T-helper 1 cell (primary cell): ENCODE measurements around the gene CTNND1.

Experiments
- DNase-seq, 5 donors: peaks; one replicate each; pipeline ENCODE4 v3.0.0-alpha.2; 2012 to 2020

CTNND1 gene

DNA sequence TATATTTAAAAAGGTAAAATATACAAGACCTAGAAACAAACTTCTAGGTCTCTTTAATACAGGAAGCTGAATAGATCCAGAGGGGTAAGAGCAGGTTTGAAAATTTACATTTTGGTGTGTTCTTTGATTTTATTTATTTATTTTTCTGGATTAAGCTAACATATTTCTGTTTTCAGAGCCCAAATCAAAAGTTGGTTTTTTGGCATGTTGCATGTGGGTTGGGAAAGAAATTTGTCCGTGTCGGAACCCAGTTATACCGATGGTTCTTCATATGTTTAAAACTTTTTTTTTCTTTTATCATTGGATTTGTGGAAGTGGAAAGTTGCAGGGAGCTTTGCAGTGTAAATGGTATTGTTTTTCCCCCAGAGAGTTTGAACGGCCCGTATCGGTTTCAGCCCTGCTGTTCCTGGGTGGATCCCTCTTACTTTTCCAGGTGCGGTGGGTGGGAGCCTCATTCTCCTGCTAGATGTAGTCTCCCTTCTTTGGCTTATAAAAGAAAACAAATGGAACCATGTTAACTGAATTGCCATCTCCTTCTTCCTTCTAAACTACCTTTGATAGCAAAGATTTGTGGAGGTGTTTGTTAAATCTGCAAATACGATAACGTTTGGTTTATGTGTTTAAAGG, 746 bp downstream of the CTNND1 start:
- no peak for DNase-seq

GRCh38 chr11:57763568-57763967, 2.0 kb downstream of the CTNND1 start:
- DNase-seq: no peak

DNA sequence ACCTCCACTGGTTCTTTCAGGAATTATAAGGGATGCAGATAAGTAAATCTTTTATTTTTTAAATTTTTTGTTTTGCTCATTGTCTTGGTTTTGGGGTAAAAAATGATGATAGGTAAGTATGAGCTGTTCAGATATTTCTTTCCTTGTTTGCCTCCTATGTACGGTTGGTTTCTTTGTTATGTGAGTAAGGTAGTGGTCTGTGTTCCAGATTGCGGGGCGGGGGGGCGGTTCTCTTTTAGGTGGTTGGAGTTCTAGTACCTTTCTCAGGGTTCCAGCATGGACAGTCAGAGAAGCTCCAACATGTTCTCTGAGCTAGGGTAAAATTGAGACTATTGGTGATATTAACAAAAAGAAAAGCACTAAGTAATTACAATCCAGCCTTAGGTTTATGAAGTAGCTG, 2.4 kb downstream of the CTNND1 start:
- no peak for DNase-seq

GRCh38 chr11:57764566-57764965, 3.0 kb downstream of the CTNND1 start:
- no peak for DNase-seq

DNA sequence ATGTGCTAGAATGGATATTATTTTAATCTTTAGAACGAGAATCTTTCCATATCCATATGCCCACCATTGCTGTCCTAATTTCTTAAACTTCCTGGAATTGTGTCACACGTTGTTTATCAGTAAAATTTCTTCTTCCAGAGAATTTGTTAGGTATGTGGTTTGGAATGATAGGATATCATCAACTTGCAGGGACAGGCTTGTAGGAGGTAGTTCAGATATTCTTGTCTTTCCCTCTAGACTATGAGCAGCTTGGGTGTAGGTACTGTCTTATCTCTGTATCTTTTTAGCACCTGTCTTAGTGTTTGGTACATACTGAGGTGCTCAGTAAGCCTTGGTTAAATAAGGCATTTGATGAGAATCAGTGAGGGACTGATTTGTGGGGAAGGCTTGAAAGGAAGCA, 3.4 kb downstream of the CTNND1 start:
- no peak for DNase-seq

GRCh38 chr11:57770793-57771192, 9.2 kb downstream of the CTNND1 start:
- no peak for DNase-seq

- DNase-seq: no peak
These were observed 9.8 kb downstream of the CTNND1 start for GRCh38 chr11:57771365-57771764.

- DNase-seq: no peak
These were observed 11.0 kb downstream of the CTNND1 start for GRCh38 chr11:57772562-57772961.

GRCh38 chr11:57773026-57773598, 11.5 kb downstream of the CTNND1 start:
- DNase-seq: no peak

DNA sequence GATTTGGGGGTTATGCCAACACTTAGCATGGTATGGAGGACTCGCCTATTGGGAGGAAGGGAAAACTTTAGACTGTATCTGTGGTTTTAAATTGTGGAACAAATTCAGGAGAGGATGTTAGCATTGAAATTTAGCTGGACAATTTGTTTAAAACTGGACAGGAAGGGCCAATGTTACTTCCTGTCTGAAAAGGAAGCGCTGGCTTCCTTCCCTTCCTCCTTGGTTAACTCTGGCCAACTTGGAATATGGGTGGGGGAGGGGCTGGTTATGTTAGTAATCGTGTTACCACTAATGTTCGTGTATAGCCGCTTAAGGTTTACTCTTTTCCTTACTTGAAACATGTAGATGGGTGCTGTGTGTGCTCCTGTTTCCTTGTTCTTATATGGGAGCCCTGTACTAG, 13.9 kb downstream of the CTNND1 start:
- no peak for DNase-seq

- no peak for DNase-seq
These were observed 14.5 kb downstream of the CTNND1 start for GRCh38 chr11:57776031-57776521.

DNA sequence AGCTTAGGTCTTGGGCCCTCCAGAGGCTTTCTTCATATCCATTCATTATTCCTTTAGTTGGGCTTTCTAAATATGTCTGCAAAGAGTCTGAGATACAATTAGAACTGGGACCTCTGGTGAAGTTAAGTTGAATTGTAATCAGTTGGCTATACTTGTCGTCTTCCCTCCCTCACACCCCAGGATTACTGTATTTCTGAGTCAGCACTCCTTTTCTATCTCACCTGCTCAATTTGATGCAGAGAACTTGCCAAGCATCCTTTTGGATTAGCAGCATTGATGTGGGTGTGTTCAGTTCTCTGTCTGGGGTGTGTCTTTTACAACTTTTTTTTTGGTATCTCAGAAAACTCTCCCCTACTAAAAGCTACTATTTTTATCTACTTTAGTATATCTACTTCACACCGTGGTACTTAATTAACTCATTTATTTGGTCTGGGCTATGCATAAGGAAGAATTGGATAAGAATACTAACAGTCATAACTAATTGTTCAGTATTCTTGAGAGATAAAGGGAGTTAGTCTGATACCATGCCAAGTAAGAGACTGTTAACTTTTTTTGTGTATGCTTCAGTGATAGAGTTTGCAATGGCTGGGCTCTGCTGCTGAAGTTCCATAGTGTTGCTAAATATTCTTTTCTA, 15.1 kb downstream of the CTNND1 start:
- no peak for DNase-seq

DNA sequence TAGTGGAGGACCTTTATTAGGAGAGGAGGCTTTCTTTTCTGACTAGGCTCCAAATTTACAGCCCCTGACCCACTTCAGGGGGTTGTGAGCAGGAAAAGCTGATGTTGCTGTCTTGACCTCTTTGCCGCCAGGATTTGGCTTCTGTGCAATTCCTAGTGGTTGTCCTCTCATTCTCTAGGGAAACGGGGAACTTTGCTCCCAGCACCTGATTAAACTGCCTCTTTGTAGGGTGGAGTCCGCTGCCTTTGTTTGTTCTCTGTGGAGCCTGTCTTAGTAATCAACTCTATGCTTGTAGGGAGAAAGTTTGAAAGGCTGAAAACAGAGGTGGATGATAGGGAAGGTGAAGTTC, 16.3 kb downstream of the CTNND1 start:
- DNase-seq: no peak

DNA sequence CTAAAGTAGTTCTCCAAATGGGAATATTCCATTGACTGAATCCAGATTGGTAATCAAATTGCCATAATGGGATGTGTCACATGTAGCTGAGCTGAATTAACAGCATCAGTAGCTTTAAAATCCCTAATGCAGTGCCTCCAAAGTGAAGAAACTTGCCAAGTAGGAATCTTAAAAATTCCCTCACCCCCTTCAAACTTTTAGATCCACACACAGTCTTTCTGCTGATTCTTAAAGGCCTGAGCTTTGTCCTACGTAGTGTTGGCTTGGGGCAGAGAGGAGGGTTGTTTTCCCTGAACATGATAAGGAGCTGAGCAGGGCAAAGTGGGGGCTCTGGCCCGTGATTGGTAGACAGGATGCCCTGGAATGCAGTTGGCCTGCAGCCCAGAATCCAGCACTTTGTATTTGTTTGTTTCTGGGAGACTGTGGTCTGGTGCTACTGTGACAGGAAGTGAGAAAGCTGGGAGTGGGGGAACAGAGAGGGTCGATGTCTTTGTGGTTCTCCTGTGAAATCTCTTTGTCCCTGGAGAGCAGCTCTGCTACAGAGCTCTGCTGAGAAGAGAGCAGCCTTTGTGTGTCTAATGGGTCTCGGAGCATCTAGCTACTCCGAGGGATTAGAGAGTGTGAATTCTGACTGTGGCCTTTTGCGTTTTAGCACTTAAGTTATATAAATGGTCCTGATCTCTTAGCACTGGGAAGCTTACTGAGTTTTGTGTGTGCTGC, 16.9 kb downstream of the CTNND1 start:
- no peak for DNase-seq

DNA sequence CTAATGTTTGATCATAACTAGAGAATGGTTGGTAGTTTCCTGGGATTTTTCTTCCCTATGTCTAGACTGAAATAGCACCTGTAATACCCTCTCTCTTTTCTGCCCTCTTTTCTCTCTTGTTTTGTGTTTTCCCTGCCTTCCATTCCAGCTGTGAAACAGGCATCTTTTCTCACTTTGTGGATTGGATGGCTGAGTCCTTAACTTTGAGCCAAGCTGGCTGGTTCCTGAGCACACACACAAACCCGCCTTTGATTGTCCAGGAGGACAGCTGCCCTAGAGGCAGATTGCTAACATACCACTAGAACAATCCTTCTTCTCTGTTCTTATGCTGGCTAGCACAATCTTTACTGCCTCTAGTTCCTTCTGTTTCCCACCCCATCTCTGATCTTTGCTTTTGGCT, 17.7 kb downstream of the CTNND1 start:
- DNase-seq: no peak

DNA sequence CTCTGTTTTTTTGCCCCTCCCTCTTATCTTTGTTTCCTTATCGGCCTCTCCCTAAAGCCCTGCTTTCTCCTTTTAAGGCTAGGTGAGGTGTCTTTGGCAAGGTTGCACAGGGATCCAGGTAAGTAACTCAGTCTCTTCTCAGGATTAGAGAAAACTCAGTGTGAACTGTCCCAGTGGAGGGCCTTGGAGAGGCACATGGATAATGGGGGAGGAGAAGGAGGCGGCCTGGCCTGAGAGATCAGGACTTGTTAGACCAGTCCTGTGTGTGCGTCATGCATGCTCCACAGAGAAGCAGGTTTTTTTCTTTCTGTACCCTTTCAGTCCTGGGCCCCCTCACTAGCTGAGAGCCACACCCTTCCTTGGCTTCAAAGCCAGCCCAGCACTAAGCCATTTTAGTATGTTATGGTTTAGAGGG, 19.9 kb downstream of the CTNND1 start:
- DNase-seq: no peak

DNA sequence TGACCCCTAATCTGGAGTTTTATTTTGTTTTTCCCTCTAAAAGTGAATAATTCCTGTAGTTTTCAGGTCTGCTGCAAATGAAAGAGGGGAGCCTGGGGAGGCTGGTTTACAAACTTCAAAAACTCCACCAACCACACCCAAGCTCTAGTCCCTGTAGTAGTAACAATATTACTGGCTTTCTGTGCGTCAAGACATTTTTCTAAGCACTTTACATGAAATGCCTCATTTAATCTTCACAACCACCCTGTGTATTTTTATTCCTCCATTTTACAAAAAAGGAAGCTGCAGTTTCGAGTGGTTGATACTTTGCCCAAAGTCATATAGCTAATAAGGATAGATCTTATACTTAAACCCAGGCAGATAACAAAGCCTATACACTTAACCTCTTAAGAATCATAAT, 23.5 kb downstream of the CTNND1 start:
- no peak for DNase-seq

GRCh38 chr11:57786436-57786835, 24.8 kb downstream of the CTNND1 start:
- DNase-seq: no peak

DNA sequence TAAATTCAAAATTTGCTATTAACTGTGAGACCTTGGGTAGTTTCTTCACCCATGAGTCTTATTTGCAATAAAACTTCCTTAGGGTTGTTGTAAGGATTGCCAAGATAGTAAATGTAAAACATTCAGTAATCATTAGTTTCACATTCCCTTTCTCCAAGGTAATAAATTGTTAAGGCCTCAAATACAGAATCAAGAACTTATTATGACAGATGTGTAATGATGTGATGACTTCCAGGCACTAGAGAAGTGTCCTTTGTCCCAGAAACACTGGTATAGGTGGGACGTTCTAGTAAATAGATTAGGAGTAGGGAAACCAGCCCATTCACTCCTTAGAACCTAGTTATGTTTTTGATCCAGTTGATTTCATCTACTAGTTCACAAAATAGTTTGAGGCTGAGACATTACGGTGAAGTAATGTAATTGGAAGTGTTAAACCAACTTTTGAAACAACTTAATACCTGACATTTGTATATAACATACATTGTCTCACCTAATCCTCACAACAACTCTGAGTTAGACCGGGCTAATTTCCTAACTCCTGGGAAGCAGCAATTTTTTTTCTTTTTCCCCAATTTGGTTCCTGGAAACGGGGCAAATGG, 25.5 kb downstream of the CTNND1 start:
- no peak for DNase-seq

DNA sequence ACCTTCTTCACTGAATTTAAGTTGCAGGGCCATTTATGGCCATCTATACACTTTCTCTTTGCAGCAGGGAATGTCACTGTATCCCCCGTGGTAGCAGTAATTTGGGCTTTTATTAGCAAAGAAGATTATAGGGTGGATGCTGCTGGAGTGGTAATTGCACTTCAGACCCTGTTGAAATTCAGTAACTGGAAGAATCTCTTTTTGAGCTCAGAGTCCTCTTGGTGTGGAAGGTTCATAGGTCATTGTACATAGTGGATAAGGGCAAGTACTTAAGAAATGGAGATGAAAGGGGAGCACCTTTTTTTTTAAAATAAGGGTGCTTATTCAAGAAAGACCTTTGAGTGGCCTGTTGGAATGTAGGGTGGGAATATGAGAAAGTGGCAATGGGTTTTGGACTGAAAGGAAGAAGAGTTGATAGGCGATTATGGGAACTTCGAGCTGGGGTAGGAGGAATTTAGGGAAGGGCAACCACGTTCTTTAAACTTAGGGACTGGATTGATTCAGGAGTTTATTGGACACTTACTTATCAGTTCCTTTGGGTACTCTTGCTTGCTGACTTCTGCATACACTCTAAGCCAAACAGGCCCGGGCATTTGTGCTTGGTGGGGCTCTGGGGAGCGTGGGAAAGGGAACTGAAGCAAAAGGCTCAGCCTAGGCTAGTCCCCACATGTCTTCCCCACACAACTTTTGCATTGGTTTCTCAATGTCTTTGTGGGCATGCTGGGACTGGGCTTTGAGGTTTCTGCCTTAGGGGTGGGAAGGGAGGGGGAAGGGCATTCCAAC, 26.5 kb downstream of the CTNND1 start:
- no peak for DNase-seq

- no peak for DNase-seq
These were observed 27.1 kb downstream of the CTNND1 start for GRCh38 chr11:57788703-57789088.

- DNase-seq: no peak
These were observed 29.9 kb downstream of the CTNND1 start for GRCh38 chr11:57791321-57792059.
